ENCODE results near the gene SLC48A1. TPM values are rescaled to one million over a fixed set of nuclear protein-coding genes. Genes with fewer than 3 reads are reported as not detected.
A peak's percentile ranks its signal among the peaks of the same experiment; 100 is the strongest.

Gene SLC48A1
- total RNA-seq, 1 donor from 2014 or later, result 5.1 TPM

- no peak for DNase-seq (ENCODE audit: low spot score)
These were observed 4.1 kb downstream of the SLC48A1 start for GRCh38 chr12:47777151-47777550.

- DNase-seq (ENCODE audit: low spot score), result no peak
These were observed 4.9 kb downstream of the SLC48A1 start for GRCh38 chr12:47777741-47778558.

- DNase-seq (ENCODE audit: low spot score), result no peak
These were observed 5.8 kb downstream of the SLC48A1 start for GRCh38 chr12:47778881-47779280.

DNA sequence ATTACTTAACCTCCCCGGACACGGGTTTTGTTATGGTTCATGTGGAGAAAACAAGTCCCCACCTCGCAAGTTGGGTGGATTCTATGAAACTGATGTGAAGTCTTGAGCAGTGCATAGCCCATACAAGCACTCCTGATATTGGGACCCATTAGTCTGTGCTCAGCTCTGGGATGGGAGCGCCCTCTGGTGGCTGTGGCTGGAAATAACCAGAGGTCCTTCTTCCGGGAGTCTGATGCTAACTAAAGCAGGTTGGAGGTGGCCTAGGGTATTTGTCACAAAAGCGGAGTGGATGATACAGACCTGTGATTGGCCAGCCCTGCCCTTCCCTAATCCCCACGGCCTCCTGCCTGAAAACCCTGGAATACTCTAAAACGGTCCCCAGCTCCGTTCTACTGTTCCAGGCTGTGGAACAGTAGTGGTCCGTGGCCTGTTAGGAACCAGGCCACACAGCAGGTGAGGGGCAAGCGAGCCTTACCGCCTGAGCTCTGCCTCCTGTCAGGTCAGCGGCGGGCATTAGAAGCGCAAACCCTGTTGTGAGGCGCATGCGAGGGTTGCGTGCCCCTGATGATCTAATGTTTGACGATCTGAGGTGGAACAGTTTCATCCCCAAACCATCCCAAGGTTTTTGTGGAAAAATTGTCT is 6.4 kb downstream of the SLC48A1 start:
- peak; percentile 93 for DNase-seq (ENCODE audit: low spot score)

GRCh38 chr12:47779943-47780504 is 7.0 kb downstream of the SLC48A1 start:
- no peak for DNase-seq (ENCODE audit: low spot score)

- peak; percentile 54 for DNase-seq (ENCODE audit: low spot score)
These were observed 8.7 kb downstream of the SLC48A1 start for GRCh38 chr12:47781479-47782371.

GRCh38 chr12:47782372-47782770 is 9.3 kb downstream of the SLC48A1 start:
- DNase-seq (ENCODE audit: low spot score), result no peak

DNA sequence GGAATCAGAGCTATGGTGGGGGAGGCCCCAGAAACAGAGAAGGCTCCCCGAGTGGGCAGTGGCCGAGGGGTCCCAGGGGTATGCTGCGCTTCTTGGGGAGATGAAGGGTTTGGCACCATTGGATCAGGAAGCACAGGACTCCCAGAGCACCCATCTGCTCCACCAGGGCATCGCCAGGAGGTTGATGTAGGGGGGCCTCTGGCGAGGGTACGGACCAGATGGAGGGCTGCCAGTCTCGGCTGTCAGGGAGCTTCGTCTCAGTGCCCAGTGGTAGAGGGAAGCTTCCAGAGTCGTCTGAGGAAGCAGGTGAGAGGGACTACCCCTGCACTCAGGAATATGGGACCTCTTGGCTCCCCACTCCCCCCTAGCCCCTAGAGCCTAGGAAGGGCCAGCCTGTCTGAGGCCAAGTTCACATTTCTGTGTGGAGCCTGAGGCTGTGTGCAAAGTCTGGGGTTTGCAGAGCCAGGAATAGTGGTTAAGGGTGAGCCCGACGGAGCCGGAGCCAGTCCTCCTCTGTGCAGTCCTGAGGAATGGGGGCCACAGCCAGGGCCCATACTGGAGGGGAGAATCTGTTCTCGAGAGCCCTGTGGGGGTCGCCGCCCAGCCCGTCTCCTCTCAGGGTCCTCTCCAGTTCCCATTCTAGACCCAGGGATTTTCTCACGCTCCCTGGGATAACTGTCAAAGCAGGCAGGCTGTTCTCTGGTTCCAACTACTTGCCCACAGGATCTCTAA is 10.2 kb downstream of the SLC48A1 start:
- no peak for DNase-seq (ENCODE audit: low spot score)

- no peak for DNase-seq (ENCODE audit: low spot score)
These were observed 11.1 kb downstream of the SLC48A1 start for GRCh38 chr12:47783821-47784819.

DNA sequence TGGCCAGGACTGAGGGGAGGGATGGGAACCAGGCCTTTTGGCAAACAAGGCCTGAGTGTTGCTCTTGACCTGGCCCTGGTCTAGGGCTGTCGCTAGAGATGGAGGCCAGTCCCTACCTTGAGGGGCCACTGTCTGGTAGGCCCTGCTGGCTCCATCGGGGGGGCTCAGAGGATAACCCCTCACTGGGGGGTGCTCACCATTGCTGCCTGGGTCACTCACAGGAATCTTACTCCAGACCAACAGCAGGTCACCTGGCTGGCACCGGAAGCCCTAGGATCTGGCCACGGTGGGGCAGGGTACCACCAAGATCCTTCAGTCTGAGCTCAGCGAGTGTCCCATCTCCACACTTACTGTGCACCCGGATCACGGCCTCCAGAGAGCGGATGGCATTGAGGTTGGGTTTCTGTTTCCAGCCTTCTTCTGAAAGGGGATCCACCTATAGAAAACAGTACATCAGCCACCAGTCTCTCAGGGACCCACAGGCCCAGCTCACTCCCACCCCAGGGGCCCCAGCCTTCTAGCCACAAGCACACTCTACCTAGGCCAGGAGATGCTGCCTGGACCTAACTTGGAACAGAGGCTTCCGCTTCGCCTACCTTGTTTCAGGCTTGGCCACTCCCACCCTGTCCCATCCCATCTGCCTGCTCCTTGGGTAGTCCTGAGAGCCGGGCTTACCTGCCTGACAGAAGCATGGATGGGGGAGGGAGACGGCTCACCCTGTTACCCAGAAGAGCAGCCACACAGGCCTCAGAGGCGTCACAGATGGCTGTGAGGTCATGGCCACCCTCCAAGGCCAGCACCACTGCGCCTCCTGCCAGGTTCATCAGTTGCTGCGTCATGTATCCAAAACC is 12.2 kb downstream of the SLC48A1 start:
- DNase-seq (ENCODE audit: low spot score), result no peak

DNA sequence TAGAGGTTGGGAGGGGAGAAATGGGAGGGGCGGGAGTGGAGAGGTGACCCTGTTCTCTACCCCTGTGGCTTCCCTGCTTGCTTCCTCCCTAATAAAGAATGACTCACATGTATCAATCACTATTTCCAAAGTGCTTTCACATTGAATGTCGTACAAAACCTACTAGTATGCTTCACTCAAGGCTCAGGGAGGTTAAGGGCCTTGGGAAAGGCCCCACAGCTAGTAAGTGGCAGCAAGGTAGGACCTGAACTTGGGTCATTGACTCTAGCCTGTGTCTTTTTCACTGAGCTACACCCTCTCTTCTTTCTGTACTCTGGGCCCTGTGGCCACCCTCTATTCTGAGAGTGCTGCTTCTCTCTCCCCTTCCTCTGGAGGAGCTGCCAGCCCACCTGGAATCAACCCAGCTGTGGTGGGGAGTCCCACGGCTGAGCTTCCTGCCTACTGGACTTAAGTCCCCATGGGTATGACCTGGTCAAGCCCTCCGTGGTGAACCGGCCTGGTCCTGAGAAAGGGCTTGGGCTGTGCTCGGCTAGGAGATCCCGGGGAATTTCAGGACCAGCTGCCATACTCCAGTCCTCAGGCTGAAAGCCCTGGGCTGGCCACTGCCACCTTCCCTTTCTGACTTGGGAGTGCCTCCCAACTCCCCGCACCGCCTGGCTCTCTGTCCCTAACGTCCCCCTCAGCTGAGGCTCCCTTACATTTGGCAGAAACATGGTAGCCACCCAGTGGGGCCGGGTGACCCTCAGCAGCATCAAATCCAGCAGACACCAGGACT is 13.0 kb downstream of the SLC48A1 start:
- no peak for DNase-seq (ENCODE audit: low spot score)

DNA sequence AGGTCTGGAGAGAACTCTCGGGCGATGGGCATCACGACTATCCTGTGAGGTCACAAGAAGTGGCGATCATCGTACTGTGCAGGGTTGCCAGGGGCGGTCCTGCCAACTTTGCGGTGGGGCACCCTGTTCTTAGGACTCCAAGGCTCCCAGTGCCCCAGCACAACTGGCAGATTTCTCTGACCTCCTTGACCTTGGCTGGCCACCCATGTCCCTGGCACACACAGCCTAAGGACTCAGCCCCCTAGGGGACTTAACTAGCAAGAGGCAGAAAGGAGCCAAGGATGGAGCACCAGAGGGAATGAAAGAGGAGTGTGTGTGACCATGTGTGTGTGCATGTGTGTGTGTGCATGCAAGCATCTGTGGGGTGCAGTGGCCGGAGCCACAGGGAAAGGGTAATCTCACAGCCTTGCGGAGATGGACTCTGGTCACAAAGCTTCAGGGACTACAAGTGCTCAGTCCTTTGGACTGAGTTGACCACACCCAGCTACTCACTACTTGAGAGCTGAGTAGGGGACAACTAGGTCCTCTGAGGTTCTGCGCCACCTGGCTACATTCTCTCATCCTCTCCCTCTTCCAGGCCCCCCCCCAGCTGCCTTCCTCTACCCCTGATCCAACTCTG is 13.7 kb downstream of the SLC48A1 start:
- no peak for DNase-seq (ENCODE audit: low spot score)

DNA sequence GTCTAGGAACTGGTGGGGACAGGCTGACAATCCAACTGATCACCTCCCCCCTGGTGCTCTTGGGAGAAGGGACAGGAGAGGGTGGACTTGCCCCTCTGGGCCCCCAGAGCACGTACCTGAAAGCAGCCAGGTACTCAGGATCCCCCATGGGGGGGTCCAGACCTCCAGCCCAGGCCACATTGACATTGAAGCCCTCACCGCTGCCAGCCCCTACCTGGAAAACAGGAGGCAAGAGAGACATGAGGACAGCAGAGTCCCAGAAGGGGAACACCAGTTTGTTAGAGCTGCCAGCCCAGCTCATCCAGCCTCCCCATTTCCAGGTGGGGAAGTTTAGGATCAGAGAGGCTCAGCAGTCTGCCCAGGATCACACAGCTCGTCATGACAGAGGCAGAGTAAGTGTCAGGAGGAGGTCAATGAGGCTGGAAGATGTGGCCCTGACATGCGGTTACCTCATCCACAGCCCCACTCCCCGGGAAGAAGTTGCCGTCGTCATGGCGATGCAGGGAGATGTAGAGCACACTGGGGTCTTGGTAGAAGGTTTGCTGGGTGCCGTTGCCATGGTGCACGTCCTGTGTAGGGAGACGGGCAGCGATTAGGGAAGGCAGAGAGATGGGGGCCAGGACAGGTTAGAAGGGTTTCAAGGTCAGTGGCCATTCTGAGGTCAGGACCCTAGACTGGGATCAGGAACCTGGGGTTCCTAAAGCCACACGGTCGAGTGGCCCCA is 14.7 kb downstream of the SLC48A1 start:
- no peak for DNase-seq (ENCODE audit: low spot score)

GRCh38 chr12:47789141-47789540 is 16.1 kb downstream of the SLC48A1 start:
- DNase-seq (ENCODE audit: low spot score), result no peak

GRCh38 chr12:47789712-47790489 is 16.9 kb downstream of the SLC48A1 start:
- no peak for DNase-seq (ENCODE audit: low spot score)

GRCh38 chr12:47790676-47791350 is 17.8 kb downstream of the SLC48A1 start:
- DNase-seq (ENCODE audit: low spot score), result no peak

All from umbilical cord (tissue), 2 donors.